SK-N-SH (cell line): ENCODE measurements around the gene PPP2R3A.

Experiments used
- EZH2phosphoT487 ChIP-seq: fragments of 200-600 bp; sonication (generic); IDR thresholded peaks from 2 replicates; pipeline ENCODE4 v1.6.1; 2017; ENCODE audit warnings: low read depth, mixed run types, mild to moderate bottlenecking, antibody characterized with exemption, moderate library complexity, borderline replicate concordance
- POLR2AphosphoS5 ChIP-seq: IDR thresholded peaks from 2 replicates; pipeline ENCODE4 v1.6.1; 2012; ENCODE audit warnings: low read depth, low read length
- TAF1 ChIP-seq: IDR thresholded peaks from 2 replicates; pipeline ENCODE4 v1.6.1; 2012; ENCODE audit warnings: low read depth, mild to moderate bottlenecking, low read length, moderate library complexity, borderline replicate concordance
- TF ChIP-seq, protein P1 (sequence below): fragments of 200-600 bp; sonication (generic); IDR thresholded peaks from 2 replicates; pipeline ENCODE4 v1.6.1; 2017; ENCODE audit warnings: antibody characterized with exemption, mild to moderate bottlenecking, moderate library complexity

DNA sequence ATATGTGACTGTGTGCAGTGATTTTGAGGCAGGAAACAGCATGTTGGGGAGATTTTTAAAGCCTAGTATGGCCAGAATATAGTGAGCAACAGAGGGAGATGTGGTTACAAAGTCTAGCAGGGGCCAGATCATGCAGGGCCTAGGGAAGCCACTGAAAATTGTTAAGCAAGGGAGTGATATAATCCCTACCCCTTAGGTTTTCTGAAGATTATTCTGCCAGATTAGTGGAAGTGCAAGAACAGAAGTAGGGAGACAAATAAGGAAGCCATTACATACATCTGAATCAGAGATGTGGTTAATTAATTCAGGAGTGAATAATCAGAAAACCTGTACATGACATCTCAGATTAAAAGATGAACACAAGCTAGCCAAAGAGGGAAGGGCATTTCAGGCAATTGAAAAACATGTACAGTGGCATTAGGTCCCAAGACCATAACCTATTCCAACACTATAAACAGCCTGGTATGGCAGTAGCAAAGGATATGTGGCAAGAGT is 175.8 kb downstream of the PPP2R3A start:
- TF ChIP-seq TAF1: no peak
- TF ChIP-seq, protein P1, sequence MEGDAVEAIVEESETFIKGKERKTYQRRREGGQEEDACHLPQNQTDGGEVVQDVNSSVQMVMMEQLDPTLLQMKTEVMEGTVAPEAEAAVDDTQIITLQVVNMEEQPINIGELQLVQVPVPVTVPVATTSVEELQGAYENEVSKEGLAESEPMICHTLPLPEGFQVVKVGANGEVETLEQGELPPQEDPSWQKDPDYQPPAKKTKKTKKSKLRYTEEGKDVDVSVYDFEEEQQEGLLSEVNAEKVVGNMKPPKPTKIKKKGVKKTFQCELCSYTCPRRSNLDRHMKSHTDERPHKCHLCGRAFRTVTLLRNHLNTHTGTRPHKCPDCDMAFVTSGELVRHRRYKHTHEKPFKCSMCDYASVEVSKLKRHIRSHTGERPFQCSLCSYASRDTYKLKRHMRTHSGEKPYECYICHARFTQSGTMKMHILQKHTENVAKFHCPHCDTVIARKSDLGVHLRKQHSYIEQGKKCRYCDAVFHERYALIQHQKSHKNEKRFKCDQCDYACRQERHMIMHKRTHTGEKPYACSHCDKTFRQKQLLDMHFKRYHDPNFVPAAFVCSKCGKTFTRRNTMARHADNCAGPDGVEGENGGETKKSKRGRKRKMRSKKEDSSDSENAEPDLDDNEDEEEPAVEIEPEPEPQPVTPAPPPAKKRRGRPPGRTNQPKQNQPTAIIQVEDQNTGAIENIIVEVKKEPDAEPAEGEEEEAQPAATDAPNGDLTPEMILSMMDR: no peak
- TF ChIP-seq POLR2AphosphoS5: no peak
- no peak for TF ChIP-seq EZH2phosphoT487
